Fibroblast of lung (primary cell): Measurements from ENCODE around the gene MLPH.

ENCODE experiments used
- EZH2 ChIP-seq: IDR thresholded peaks from 2 replicates; pipeline ENCODE4 v1.5.1; 2012; ENCODE audit warnings: low read length, control low read depth, mild to moderate bottlenecking; ENCODE audit errors: missing control alignments
- TF ChIP-seq, protein P1 (sequence below), 2 donors: IDR thresholded peaks in 1 of 2; conservative IDR thresholded peaks in 1 of 2; 1 replicate in 1 of 2; 2 replicates in 1 of 2; pipeline ENCODE4 v1.5.1; 2011 to 2012; ENCODE audit warnings: low read length in 2 of 2, control low read depth in 1 of 2, inconsistent platforms in 1 of 2, low read depth in 1 of 2, mild to moderate bottlenecking in 1 of 2

DNA sequence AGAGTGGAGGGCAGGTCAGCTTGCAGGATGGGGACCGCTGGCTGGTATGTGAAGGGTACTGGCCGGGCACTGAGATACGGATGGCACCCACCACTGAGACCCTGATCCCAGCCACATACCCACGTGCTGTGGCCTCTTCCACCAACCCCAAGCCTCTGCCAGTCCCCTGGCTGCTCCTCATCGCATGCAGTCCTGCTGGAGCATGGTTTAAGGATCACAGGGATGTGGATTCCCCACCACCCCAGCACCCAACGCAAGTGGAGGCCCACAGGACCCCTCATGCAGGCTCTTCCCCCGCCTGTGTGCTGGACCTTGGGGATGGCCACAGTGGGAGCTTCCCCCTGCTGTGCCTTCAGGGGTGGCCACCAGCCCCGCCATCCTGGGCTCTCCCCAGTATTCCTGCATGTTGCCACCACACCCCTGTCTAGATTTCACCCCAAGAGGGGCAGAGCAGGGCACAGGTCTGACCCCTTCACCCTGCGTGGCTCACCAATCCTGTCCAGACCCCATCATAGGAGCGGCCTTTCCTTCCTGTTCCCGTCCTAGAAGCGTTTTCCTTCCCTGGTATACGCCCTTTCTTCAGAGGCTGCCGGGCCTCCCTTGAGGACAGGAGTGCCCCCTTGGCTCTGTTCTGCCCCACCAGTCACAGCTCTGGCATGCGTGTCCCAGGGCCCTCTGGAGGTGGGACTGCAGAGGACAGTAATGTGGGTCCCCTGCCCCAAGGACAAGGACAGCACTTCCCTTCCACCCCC, 18.3 kb downstream of the MLPH start:
- TF ChIP-seq, protein P1, sequence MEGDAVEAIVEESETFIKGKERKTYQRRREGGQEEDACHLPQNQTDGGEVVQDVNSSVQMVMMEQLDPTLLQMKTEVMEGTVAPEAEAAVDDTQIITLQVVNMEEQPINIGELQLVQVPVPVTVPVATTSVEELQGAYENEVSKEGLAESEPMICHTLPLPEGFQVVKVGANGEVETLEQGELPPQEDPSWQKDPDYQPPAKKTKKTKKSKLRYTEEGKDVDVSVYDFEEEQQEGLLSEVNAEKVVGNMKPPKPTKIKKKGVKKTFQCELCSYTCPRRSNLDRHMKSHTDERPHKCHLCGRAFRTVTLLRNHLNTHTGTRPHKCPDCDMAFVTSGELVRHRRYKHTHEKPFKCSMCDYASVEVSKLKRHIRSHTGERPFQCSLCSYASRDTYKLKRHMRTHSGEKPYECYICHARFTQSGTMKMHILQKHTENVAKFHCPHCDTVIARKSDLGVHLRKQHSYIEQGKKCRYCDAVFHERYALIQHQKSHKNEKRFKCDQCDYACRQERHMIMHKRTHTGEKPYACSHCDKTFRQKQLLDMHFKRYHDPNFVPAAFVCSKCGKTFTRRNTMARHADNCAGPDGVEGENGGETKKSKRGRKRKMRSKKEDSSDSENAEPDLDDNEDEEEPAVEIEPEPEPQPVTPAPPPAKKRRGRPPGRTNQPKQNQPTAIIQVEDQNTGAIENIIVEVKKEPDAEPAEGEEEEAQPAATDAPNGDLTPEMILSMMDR (conservative IDR thresholded peaks at IDR 0.05 in 1 of 2, IDR thresholded peaks at IDR 0.05 in 1 of 2; ENCODE audit: low read depth in 1 of 2, low read length in 2 of 2) = no peak
- TF ChIP-seq EZH2 = no peak
